Liver (tissue), 3 donors: ENCODE data around the gene FN3K.

Source experiments
- EGR1 ChIP-seq, 2 donors: IDR thresholded peaks; 2 replicates each; pipeline ENCODE4 v1.6.1; 2016 to 2018; ENCODE audit warnings: antibody characterized with exemption in 2 of 2, low read depth in 2 of 2
- GABPA ChIP-seq, 2 donors: IDR thresholded peaks in 1 of 2; conservative IDR thresholded peaks in 1 of 2; 2 replicates each; pipeline ENCODE4 v1.6.1; 2016; ENCODE audit warnings: antibody characterized with exemption in 2 of 2, mild to moderate bottlenecking in 1 of 2, moderate library complexity in 1 of 2
- HNF4A ChIP-seq, 2 donors: conservative IDR thresholded peaks; 2 replicates each; pipeline ENCODE4 v1.6.1; 2016; ENCODE audit warnings: antibody characterized with exemption in 2 of 2, mild to moderate bottlenecking in 2 of 2
- JUND ChIP-seq, 2 donors: IDR thresholded peaks; 2 replicates each; pipeline ENCODE4 v1.6.1; 2016; ENCODE audit warnings: antibody characterized with exemption in 2 of 2
- RAD21 ChIP-seq, 2 donors: IDR thresholded peaks; 2 replicates each; pipeline ENCODE4 v1.6.1; 2016; ENCODE audit warnings: antibody characterized with exemption in 2 of 2, mild to moderate bottlenecking in 2 of 2
- REST ChIP-seq: IDR thresholded peaks from 2 replicates; pipeline ENCODE4 v1.6.1; 2016; ENCODE audit warnings: antibody characterized with exemption, mild to moderate bottlenecking
- SP1 ChIP-seq: IDR thresholded peaks from 2 replicates; pipeline ENCODE4 v1.6.1; 2018; ENCODE audit warnings: antibody characterized with exemption, mild to moderate bottlenecking
- TAF1 ChIP-seq: conservative IDR thresholded peaks from 2 replicates; pipeline ENCODE4 v1.6.1; 2016; ENCODE audit warnings: antibody characterized with exemption, mild to moderate bottlenecking
- YY1 ChIP-seq: IDR thresholded peaks from 2 replicates; pipeline ENCODE4 v1.6.1; 2016; ENCODE audit warnings: antibody characterized with exemption, mild to moderate bottlenecking
- TF ChIP-seq, protein P1 (sequence below): fragments of 150-350 bp; IDR thresholded peaks from 2 replicates; pipeline ENCODE4 v1.5.1; 2017; ENCODE audit warnings: improper control_type of control experiment, low read depth, low read length; ENCODE audit not compliant: missing input control
- TF ChIP-seq, protein P2 (sequence below): IDR thresholded peaks from 2 replicates; pipeline ENCODE4 v1.6.1; 2016; ENCODE audit warnings: antibody characterized with exemption
- donor health status: healthy.
- donor health status: healthy.

DNA sequence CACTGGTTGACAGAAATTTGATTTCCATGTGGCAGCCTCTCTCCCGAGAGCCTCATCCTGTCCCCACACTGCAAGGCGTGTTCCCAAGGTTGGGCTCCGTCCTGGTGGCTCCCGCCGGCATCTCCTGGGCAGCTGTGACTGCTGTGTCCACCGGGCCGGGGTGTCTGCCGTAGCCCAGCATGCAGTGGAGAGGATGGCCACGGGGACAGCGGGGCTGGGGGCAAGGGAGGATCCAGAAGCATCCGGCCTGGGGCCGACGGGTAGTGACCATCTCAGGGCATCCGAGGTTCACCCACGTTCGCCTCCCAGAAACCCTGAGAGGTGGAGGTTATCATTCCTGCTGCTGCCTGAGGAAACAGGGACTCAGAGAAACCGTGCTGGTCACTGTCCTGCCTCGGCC is 29.7 kb upstream of the FN3K start:
- TF ChIP-seq, protein P1, sequence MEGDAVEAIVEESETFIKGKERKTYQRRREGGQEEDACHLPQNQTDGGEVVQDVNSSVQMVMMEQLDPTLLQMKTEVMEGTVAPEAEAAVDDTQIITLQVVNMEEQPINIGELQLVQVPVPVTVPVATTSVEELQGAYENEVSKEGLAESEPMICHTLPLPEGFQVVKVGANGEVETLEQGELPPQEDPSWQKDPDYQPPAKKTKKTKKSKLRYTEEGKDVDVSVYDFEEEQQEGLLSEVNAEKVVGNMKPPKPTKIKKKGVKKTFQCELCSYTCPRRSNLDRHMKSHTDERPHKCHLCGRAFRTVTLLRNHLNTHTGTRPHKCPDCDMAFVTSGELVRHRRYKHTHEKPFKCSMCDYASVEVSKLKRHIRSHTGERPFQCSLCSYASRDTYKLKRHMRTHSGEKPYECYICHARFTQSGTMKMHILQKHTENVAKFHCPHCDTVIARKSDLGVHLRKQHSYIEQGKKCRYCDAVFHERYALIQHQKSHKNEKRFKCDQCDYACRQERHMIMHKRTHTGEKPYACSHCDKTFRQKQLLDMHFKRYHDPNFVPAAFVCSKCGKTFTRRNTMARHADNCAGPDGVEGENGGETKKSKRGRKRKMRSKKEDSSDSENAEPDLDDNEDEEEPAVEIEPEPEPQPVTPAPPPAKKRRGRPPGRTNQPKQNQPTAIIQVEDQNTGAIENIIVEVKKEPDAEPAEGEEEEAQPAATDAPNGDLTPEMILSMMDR = no peak
- no peak for TF ChIP-seq YY1
- TF ChIP-seq TAF1 = no peak
- TF ChIP-seq, protein P2, sequence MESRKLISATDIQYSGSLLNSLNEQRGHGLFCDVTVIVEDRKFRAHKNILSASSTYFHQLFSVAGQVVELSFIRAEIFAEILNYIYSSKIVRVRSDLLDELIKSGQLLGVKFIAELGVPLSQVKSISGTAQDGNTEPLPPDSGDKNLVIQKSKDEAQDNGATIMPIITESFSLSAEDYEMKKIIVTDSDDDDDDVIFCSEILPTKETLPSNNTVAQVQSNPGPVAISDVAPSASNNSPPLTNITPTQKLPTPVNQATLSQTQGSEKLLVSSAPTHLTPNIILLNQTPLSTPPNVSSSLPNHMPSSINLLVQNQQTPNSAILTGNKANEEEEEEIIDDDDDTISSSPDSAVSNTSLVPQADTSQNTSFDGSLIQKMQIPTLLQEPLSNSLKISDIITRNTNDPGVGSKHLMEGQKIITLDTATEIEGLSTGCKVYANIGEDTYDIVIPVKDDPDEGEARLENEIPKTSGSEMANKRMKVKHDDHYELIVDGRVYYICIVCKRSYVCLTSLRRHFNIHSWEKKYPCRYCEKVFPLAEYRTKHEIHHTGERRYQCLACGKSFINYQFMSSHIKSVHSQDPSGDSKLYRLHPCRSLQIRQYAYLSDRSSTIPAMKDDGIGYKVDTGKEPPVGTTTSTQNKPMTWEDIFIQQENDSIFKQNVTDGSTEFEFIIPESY = no peak
- no peak for TF ChIP-seq GABPA (IDR thresholded peaks at IDR 0.05 in 1 of 2, conservative IDR thresholded peaks at IDR 0.05 in 1 of 2)
- no peak for TF ChIP-seq SP1
- TF ChIP-seq REST = no peak
- no peak for TF ChIP-seq JUND (IDR thresholded peaks at IDR 0.05)
- TF ChIP-seq RAD21 (IDR thresholded peaks at IDR 0.05) = no peak
- TF ChIP-seq EGR1 (IDR thresholded peaks at IDR 0.05; ENCODE audit: low read depth in 2 of 2) = no peak
- TF ChIP-seq HNF4A (conservative IDR thresholded peaks at IDR 0.05) = no peak
